Stomach (tissue), 4 donors: ENCODE results near the gene ROGDI.

Experiments
- POLR2A ChIP-seq, 4 donors: fragments of 450-650 bp; IDR thresholded peaks; one replicate each; pipeline ENCODE4 v1.6.1; 2016; ENCODE audit warnings: antibody characterized with exemption in 4 of 4, control low read depth in 2 of 4, mild to moderate bottlenecking in 1 of 4, moderate library complexity in 1 of 4
- POLR2AphosphoS5 ChIP-seq, 3 donors: sonication (generic); formaldehyde crosslinking; IDR thresholded peaks; one replicate each; pipeline ENCODE4 v1.6.1; 2016; ENCODE audit warnings: antibody characterized with exemption in 3 of 3
- TF ChIP-seq, protein P1 (sequence below), 7 experiments: fragments of 450-650 bp in 4 of 7; fragments of 200-600 bp in 3 of 7; sonication (generic) in 3 of 7; IDR thresholded peaks; one replicate each; pipeline ENCODE4 v1.5.1; 2016 to 2019; ENCODE audit warnings: antibody characterized with exemption in 7 of 7, control low read depth in 2 of 7, mild to moderate bottlenecking in 1 of 7

DNA sequence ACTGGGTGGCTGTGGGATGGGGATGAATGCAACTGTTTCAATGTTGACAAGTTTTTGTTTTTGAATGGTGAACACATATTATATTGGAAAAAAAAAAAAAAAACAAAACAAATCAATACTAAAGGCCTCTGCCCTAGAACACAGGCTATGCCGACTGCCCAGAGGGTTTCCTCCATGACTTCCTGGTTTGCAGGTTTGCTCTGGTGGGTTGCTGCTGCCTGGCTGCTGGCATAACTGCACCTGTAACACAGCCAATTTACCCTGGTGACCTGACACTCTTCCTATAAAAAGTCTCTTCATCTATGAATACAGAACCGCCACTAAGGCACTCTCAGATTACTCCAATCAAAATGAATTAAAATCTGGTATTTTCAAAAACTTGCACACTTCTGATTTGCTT is 34.3 kb upstream of the ROGDI start:
- TF ChIP-seq, protein P1, sequence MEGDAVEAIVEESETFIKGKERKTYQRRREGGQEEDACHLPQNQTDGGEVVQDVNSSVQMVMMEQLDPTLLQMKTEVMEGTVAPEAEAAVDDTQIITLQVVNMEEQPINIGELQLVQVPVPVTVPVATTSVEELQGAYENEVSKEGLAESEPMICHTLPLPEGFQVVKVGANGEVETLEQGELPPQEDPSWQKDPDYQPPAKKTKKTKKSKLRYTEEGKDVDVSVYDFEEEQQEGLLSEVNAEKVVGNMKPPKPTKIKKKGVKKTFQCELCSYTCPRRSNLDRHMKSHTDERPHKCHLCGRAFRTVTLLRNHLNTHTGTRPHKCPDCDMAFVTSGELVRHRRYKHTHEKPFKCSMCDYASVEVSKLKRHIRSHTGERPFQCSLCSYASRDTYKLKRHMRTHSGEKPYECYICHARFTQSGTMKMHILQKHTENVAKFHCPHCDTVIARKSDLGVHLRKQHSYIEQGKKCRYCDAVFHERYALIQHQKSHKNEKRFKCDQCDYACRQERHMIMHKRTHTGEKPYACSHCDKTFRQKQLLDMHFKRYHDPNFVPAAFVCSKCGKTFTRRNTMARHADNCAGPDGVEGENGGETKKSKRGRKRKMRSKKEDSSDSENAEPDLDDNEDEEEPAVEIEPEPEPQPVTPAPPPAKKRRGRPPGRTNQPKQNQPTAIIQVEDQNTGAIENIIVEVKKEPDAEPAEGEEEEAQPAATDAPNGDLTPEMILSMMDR (IDR thresholded peaks at IDR 0.05), result no peak
- TF ChIP-seq POLR2A (IDR thresholded peaks at IDR 0.05) (no peak), POLR2AphosphoS5 (IDR thresholded peaks at IDR 0.05) (no peak)
